Thoracic aorta (tissue), 2 donors: ENCODE data around the gene FHIT. TPM values are rescaled to one million over a fixed set of nuclear protein-coding genes. Genes with fewer than 3 reads are reported as not detected.

Experiments used
- ATAC-seq: fragments of 150-250 bp; one replicate; pipeline ENCODE4 v1.8.0; 2017; ENCODE audit warnings: low read depth; ENCODE audit not compliant: insufficient number of reproducible peaks, low FRiP score
- DNase-seq: peaks from one replicate; pipeline ENCODE4 v3.0.0-alpha.2; 2020; ENCODE audit warnings: low spot score
- H3K27ac ChIP-seq, 2 donors: fragments of 200-600 bp; sonication (generic); 1 replicate in 1 of 2; 2 replicates in 1 of 2; pipeline ENCODE4 v1.5.1; 2016; ENCODE audit warnings: mild to moderate bottlenecking in 2 of 2, moderate library complexity in 2 of 2
- H3K27me3 ChIP-seq: fragments of 200-600 bp; sonication (generic); replicated peaks from 2 replicates; pipeline ENCODE4 v1.6.0; 2016; ENCODE audit warnings: mild to moderate bottlenecking; ENCODE audit not compliant: insufficient read depth
- H3K36me3 ChIP-seq: fragments of 200-600 bp; sonication (generic); one replicate; pipeline ENCODE4 v1.5.1; 2016
- H3K4me1 ChIP-seq, 2 donors: fragments of 200-600 bp; sonication (generic); 1 replicate in 1 of 2; 2 replicates in 1 of 2; pipeline versions ENCODE4 v1.5.1 to v1.6.0; 2016; ENCODE audit warnings: low read depth in 2 of 2, mild to moderate bottlenecking in 1 of 2; ENCODE audit not compliant: control insufficient read depth in 1 of 2
- H3K4me3 ChIP-seq: fragments of 200-600 bp; sonication (generic); 2 replicates; pipeline ENCODE4 v1.5.1; 2016; ENCODE audit warnings: mild to moderate bottlenecking
- H3K9me3 ChIP-seq: fragments of 200-600 bp; sonication (generic); 2 replicates; pipeline ENCODE4 v1.5.1; 2016
- CTCF ChIP-seq: fragments of 200-600 bp; sonication (generic); IDR thresholded peaks from one replicate; pipeline ENCODE4 v1.5.1; 2019; ENCODE audit warnings: antibody characterized with exemption
- total RNA-seq, 2 donors: library from RNA; depleted of rRNA; stranded (reverse); fragments of >200 nt; gene quantifications; one replicate each; pipeline versions ENCODE4 v1.1.0 to v1.2.3, GENCODE V29; 2016

The FHIT gene
- total RNA-seq, 2 donors from 2014 or later = 2.0 to 2.3 TPM

- DNase-seq (no peak), ATAC-seq (no peak)
- no peak for TF ChIP-seq CTCF
- no peaks in the 10 kb centered on the region for H3K9me3 ChIP-seq
- no peaks in the 10 kb centered on the region for H3K27me3 ChIP-seq
- H3K4me3 ChIP-seq = no peak overlapping the region
- H3K36me3 ChIP-seq = no peaks in the 10 kb centered on the region
- H3K27ac ChIP-seq = no peak overlapping the region
- no peaks in the 10 kb centered on the region for H3K4me1 ChIP-seq
Measured at GRCh38 chr3:60501314-60501713, 749.9 kb downstream of the FHIT start.

GRCh38 chr3:60497902-60498301 is 753.4 kb downstream of the FHIT start:
- H3K4me1 ChIP-seq = no peaks in the 10 kb centered on the region
- ATAC-seq (no peak), DNase-seq (no peak)
- no peaks in the 10 kb centered on the region for H3K36me3 ChIP-seq
- no peak overlapping the region for H3K4me3 ChIP-seq
- no peak overlapping the region for H3K27ac ChIP-seq
- no peaks in the 10 kb centered on the region for H3K9me3 ChIP-seq
- TF ChIP-seq CTCF = no peak
- H3K27me3 ChIP-seq = no peaks in the 10 kb centered on the region

- no peaks in the 10 kb centered on the region for H3K9me3 ChIP-seq
- H3K36me3 ChIP-seq = no peaks in the 10 kb centered on the region
- no peak overlapping the region for H3K27ac ChIP-seq
- H3K4me3 ChIP-seq = no peak overlapping the region
- no peaks in the 10 kb centered on the region for H3K4me1 ChIP-seq
- H3K27me3 ChIP-seq = no peaks in the 10 kb centered on the region
- no peak for DNase-seq
- no peak for ATAC-seq
- TF ChIP-seq CTCF = no peak
Measured at GRCh38 chr3:60490992-60491391, 760.3 kb downstream of the FHIT start.

GRCh38 chr3:60475096-60475495 is 776.2 kb downstream of the FHIT start:
- Histone ChIP-seq H3K4me1 (no peaks in the 10 kb centered on the region), H3K27ac (no peak overlapping the region), H3K27me3 (no peaks in the 10 kb centered on the region), H3K9me3 (no peaks in the 10 kb centered on the region), H3K4me3 (no peak overlapping the region), H3K36me3 (no peaks in the 10 kb centered on the region)
- no peak for DNase-seq
- ATAC-seq = no peak
- TF ChIP-seq CTCF = no peak

GRCh38 chr3:60469481-60469880 is 781.8 kb downstream of the FHIT start:
- Histone ChIP-seq H3K27me3 (no peaks in the 10 kb centered on the region), H3K4me1 (no peaks in the 10 kb centered on the region), H3K36me3 (no peaks in the 10 kb centered on the region), H3K9me3 (peaks cover 7% of the 10 kb centered on the region), H3K27ac (no peak overlapping the region), H3K4me3 (no peak overlapping the region)
- ATAC-seq (no peak), DNase-seq (no peak)
- no peak for TF ChIP-seq CTCF
